Pancreas (tissue), 10 donors: ENCODE results near the gene TMEM132C. TPM values are rescaled to one million over a fixed set of nuclear protein-coding genes. Genes with fewer than 3 reads are reported as not detected.
A peak's percentile ranks its signal among the peaks of the same experiment; 100 is the strongest.

Experiments used
- ATAC-seq, 4 donors: fragments of 200-7000 bp; cut with Tn5 transposase; one replicate each; pipeline versions ENCODE4 v1.8.0 to v1.9.1; 2020; ENCODE audit warnings: mild to moderate bottlenecking in 4 of 4, moderate library complexity in 4 of 4
- DNase-seq, 6 donors: peaks; one replicate each; pipeline ENCODE4 v3.0.0-alpha.2; 2020
- FAIRE-seq: peaks from 2 replicates; lab custom pipeline; 2012; peaks lifted over from hg19 to GRCh38; lab: Jason Lieb, UNC
- H3K27ac ChIP-seq, 4 donors: fragments of 200-600 bp; sonication (generic); 1 replicate in 3 of 4; 2 replicates in 1 of 4; pipeline versions ENCODE4 v1.5.0 to v1.8.0; 2020
- H3K27me3 ChIP-seq, 4 donors: fragments of 200-600 bp; one replicate each; pipeline ENCODE4 v1.8.0; 2021
- H3K36me3 ChIP-seq, 3 donors: fragments of 200-600 bp; sonication (generic) in 1 of 3; one replicate each; pipeline versions ENCODE4 v1.5.0 to v1.8.0; 2020 to 2021
- H3K4me1 ChIP-seq, 3 donors: fragments of 200-600 bp; one replicate each; pipeline ENCODE4 v1.8.0; 2021
- H3K4me3 ChIP-seq, 4 donors: fragments of 200-600 bp; sonication (generic) in 2 of 4; one replicate each; pipeline versions ENCODE4 v1.5.0 to v1.8.0; 2020 to 2021
- H3K9me3 ChIP-seq, 4 donors: fragments of 200-600 bp; one replicate each; pipeline ENCODE4 v1.8.0; 2021
- WGBS, 2 donors: extraction: QIAGEN DNeasy Blood & Tissue Kit; methylation state at CpG; one replicate each; pipeline ENCODE4 v1.1.7; 2013; 5-methylcytosine and 5-hydroxymethylcytosine counted together
- intact Hi-C, 3 donors: fragments of 100-400 bp; cut with DNase I; formaldehyde crosslinking; loops; one replicate each; pipeline versions ENCODE4 v1.11.1 to v1.14.2; 2022
- polyA plus RNA-seq, 2 donors: library from polyadenylated mRNA; stranded (reverse); fragments of 200-250 nt; gene quantifications; one replicate each; pipeline ENCODE4 v1.2.3, GENCODE V29; 2013
- total RNA-seq, 6 donors: library from RNA; stranded (reverse); fragmentation: NEBNext Ultra II Directional in 4 of 6; extraction: Animal tissue kit (Norgen Biotek cat#: 25700) in 4 of 6; gene quantifications; one replicate each; pipeline versions ENCODE4 v1.2.1 to v1.2.4, GENCODE V29; 2021 to 2023
- TF ChIP-seq, protein P1 (sequence below), 4 donors: fragments of 200-600 bp; sonication (generic) in 3 of 4; IDR thresholded peaks; one replicate each; pipeline versions ENCODE4 v1.5.0 to v1.8.0; 2021; ENCODE audit warnings: antibody characterized with exemption in 4 of 4
- donor health status: healthy with polysubstance abuse.
- donor health status: DM: no; HTN: no; CAD: no; lungs with moderate emphysema.
- donor health status: DM: no; HTN: no; CAD: no.
- donor health status: control.
- donor health status: control.
- donor health status: Bipolar disorder and iron deficiency.
- donor health status: DM: yes; HTN: yes; CAD: no.
- donor health status: DM: no; HTN: no; CAD: no.
- donor health status: DM: no; HTN: no; CAD: no.
- donor health status: DM: yes; HTN: yes; CAD: no.

The TMEM132C gene
- total RNA-seq (1 to 10 TPM in 5 of 6 donors, under 1 TPM in 1; 0.63 to 5.8 (median 3.1) TPM), polyA plus RNA-seq (1 to 10 TPM; 2.0 to 4.1 TPM)

DNA sequence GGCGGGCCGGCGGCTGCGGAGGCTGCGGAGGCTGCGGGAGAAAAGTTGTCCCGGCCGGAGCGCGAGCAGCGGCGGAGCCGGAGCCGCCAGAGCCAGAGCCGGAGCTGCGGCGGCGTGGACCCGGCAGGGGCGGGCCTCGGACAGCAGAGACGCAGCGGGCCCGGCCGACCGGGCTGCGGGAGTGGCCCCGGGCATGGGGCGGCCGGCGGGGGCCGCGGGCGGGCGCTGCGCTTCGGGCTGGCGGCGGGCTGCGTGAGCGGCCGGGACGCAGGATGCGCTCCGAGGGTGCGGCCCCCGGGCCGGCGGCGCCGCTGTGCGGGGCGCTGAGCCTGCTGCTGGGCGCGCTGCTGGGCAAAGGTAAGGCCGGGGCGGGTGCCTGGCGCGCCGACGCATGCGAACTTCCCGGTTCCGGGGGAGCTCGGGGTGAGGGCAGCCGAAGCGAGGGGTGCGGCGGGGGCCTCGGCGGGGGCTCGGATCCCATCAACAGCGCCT is at the start of gene TMEM132C:
TMEM132C (plus strand) TSS at position 40 of the 492 bp plus-strand sequence; CDS start at position 273, 233 bp downstream.
- Histone ChIP-seq H3K4me1 (peaks cover 0 to 3% (median 0%) of the 10 kb centered on the region in 3 donors), H3K4me3 (peak within 1 kb of the TSS; percentile 20 to 46 (median 33)), H3K36me3 (no peaks in the 10 kb centered on the region), H3K27me3 (peaks cover 0 to 12% (median 3%) of the 10 kb centered on the region in 4 donors), H3K27ac (no peak within 1 kb of the TSS), H3K9me3 (no peaks in the 10 kb centered on the region)
- WGBS, 2 donors, result 1% methylated on average over 45 to 73 of the region's 73 CpGs
- FAIRE-seq (no peak), ATAC-seq (peak in 3 of 4 donors; percentile 11 to 57 (median 41)), DNase-seq (peak in 3 of 6 donors; percentile 17 to 62 (median 59))
- intact Hi-C loops, result no loop called here
- TF ChIP-seq, protein P1, sequence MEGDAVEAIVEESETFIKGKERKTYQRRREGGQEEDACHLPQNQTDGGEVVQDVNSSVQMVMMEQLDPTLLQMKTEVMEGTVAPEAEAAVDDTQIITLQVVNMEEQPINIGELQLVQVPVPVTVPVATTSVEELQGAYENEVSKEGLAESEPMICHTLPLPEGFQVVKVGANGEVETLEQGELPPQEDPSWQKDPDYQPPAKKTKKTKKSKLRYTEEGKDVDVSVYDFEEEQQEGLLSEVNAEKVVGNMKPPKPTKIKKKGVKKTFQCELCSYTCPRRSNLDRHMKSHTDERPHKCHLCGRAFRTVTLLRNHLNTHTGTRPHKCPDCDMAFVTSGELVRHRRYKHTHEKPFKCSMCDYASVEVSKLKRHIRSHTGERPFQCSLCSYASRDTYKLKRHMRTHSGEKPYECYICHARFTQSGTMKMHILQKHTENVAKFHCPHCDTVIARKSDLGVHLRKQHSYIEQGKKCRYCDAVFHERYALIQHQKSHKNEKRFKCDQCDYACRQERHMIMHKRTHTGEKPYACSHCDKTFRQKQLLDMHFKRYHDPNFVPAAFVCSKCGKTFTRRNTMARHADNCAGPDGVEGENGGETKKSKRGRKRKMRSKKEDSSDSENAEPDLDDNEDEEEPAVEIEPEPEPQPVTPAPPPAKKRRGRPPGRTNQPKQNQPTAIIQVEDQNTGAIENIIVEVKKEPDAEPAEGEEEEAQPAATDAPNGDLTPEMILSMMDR (IDR thresholded peaks at IDR 0.05), result no peak

DNA sequence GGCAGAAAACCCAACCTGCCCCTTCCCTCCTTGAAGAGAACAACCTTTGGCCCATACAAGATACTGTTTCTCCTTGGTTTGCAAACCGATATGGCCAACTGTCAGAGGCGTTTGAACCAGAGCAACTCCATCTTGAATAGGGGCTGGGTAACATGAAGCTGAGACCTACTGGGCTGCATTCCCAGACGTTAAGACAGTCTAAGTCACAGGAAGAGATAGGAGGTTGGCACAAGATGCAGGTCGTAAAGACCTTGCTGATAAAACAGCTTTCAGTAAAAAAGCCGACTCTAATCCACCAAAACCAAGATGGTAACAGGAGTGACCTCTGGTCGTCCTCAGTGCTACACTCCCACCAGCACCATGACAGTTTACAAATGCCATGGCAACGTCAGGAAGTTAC is 42.7 kb upstream of the TMEM132C start:
- no peaks in the 10 kb centered on the region for H3K27me3 ChIP-seq
- no peaks in the 10 kb centered on the region for H3K36me3 ChIP-seq
- 42 to 53% methylated on average over 7 of the region's 7 CpGs for WGBS, 2 donors
- intact Hi-C loops, result no loop called here
- no peaks in the 10 kb centered on the region for H3K9me3 ChIP-seq
- DNase-seq (no peak), FAIRE-seq (no peak), ATAC-seq (no peak)
- H3K27ac ChIP-seq, result no peak overlapping the region
- TF ChIP-seq, protein P1 (IDR thresholded peaks at IDR 0.05), result no peak
- no peak overlapping the region for H3K4me3 ChIP-seq
- no peaks in the 10 kb centered on the region for H3K4me1 ChIP-seq

DNA sequence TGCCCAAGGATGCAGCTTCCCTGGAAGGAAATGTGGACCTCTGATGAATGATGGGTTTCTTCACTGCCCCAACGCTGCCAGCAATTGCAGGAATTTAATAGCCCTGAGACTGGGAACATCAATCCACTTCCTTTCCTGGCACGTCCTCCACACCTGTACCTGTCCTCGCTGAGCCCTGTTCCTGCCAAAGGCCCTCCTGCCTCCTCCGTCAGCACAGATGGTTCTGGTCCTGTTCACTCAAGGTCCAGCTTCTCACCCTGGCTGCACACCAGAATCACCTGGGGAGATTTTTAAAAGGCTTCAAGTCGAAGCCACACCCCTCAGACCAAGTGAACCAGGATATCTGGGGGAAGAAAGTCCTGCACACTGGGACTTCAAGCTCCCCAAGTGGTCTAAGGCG is 38.4 kb upstream of the TMEM132C start:
- 33 to 48% methylated on average over 6 of the region's 6 CpGs for WGBS, 2 donors
- Histone ChIP-seq H3K4me3 (no peak overlapping the region), H3K36me3 (no peaks in the 10 kb centered on the region), H3K9me3 (no peaks in the 10 kb centered on the region), H3K27ac (no peak overlapping the region), H3K27me3 (no peaks in the 10 kb centered on the region), H3K4me1 (no peaks in the 10 kb centered on the region)
- FAIRE-seq, result no peak
- no peak for ATAC-seq
- intact Hi-C loops, result no loop called here
- TF ChIP-seq, protein P1 (IDR thresholded peaks at IDR 0.05), result no peak
- DNase-seq, result no peak

DNA sequence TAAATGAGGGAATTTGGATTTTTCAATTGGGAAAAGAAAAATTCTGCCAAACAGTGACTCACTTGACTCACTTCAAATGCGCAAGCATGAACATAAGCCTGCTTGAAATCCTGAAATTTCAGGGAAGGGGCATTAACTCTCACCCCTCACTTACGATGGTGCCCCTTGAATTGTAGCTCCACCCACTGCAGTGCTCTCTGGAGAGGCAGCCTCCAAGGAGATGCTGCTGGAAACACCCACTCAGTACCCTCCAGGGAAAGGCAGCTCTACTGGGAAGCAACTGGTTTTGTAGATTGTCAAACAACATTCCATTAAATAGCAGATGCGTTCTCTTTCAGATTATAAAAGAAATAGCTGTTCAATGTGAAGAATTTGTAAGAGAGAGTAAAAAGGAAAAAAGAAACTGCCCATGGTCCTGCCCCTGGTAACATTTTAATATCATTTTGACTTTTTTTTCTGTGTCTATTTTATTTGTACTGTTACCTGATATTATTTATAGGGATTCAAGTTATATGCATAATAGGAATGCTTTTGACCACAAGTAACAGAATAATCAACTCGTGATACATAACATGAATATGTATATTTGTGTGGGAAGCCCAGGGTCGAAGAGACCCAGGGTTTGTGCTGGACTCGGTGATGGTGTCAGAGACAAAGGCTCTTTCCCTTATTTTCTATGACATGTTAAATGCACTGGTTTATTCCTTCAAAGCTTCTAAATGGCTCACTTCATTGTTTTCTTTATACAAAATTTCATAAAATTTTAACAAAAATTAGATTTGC is 31.1 kb upstream of the TMEM132C start:
- Histone ChIP-seq H3K27ac (no peak overlapping the region), H3K4me1 (no peaks in the 10 kb centered on the region), H3K36me3 (no peaks in the 10 kb centered on the region), H3K27me3 (no peaks in the 10 kb centered on the region), H3K4me3 (no peak overlapping the region), H3K9me3 (no peaks in the 10 kb centered on the region)
- ATAC-seq (no peak), DNase-seq (no peak), FAIRE-seq (no peak)
- intact Hi-C loops, result no loop called here
- WGBS, 2 donors, result 40 to 49% methylated on average over 6 of the region's 6 CpGs
- TF ChIP-seq, protein P1 (IDR thresholded peaks at IDR 0.05), result no peak

DNA sequence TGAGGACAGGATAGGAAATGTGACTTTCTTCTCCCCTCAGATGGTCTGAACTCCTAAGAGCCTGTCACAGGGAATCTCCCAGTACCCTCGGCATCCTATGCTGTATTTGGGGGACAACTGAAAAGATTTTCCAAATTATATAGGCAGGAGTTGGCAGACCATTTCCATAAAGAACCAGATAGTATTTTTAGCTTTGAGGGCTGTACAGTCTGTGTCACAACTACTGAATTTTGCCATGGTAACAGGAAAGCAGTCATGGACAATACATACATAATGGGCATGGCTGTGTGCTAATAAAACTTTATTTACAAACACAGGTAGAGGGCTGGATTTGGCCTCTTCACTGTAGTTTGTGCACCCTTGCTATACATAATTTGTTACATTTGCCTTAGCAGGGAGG is 30.4 kb upstream of the TMEM132C start:
- ATAC-seq, result no peak
- Histone ChIP-seq H3K36me3 (no peaks in the 10 kb centered on the region), H3K4me1 (no peaks in the 10 kb centered on the region), H3K27me3 (no peaks in the 10 kb centered on the region), H3K4me3 (no peak overlapping the region), H3K9me3 (no peaks in the 10 kb centered on the region), H3K27ac (no peak overlapping the region)
- TF ChIP-seq, protein P1 (IDR thresholded peaks at IDR 0.05), result no peak
- intact Hi-C loops, result no loop called here
- no peak for FAIRE-seq
- 44 to 60% methylated on average over 1 of the region's 1 CpG for WGBS, 2 donors
- DNase-seq, result no peak
